K562 (cell line): ENCODE results near the gene BRD7. TPM values are rescaled to one million over a fixed set of nuclear protein-coding genes. Genes with fewer than 3 reads are reported as not detected.

ENCODE experiments used
- CBX1 ChIP-seq: sonication (generic); IDR thresholded peaks from 2 replicates; pipeline ENCODE4 v1.6.1; 2016; ENCODE audit warnings: antibody characterized with exemption, low read depth, mild to moderate bottlenecking
- DIDO1 ChIP-seq: fragments of 450-650 bp; IDR thresholded peaks from 2 replicates; pipeline ENCODE4 v1.6.1; 2016; ENCODE audit warnings: low read depth, missing biosample characterization, missing genetic modification characterization
- EHMT2 ChIP-seq: fragments of 450-650 bp; IDR thresholded peaks from 2 replicates; pipeline ENCODE4 v1.6.1; 2018; ENCODE audit warnings: antibody characterized with exemption
- FOXJ2 ChIP-seq: fragments of 200-800 bp; sonication (Bioruptor generic); IDR thresholded peaks from 2 replicates; pipeline ENCODE4 v1.6.1; 2016; ENCODE audit warnings: missing genetic modification characterization, missing compliant biosample characterization
- FOXP1 ChIP-seq: sonication (generic); formaldehyde crosslinking; IDR thresholded peaks from 2 replicates; pipeline ENCODE4 v1.8.0; 2022; ENCODE audit warnings: mild to moderate bottlenecking, missing genetic modification reagents
- HBP1 ChIP-seq: fragments of 450-650 bp; formaldehyde crosslinking; IDR thresholded peaks from 2 replicates; pipeline ENCODE4 v1.4.0; 2022; ENCODE audit warnings: missing genetic modification characterization
- HES1 ChIP-seq: fragments of 450-650 bp; IDR thresholded peaks from 2 replicates; pipeline ENCODE4 v1.6.1; 2016; ENCODE audit warnings: low read depth, mild to moderate bottlenecking, moderate library complexity
- HLTF ChIP-seq: fragments of 450-650 bp; IDR thresholded peaks from 2 replicates; pipeline ENCODE4 v1.6.1; 2016
- MLLT1 ChIP-seq, 2 experiments: fragments of 450-650 bp; IDR thresholded peaks; 2 replicates each; pipeline ENCODE4 v1.6.1; 2016
- MTA2 ChIP-seq: fragments of 450-650 bp; IDR thresholded peaks from 2 replicates; pipeline ENCODE4 v1.6.1; 2016; ENCODE audit warnings: low read depth
- MXD1 ChIP-seq: fragments of 250-450 bp; sonication (Bioruptor Pico); IDR thresholded peaks from 2 replicates; pipeline ENCODE4 v1.8.0; 2021; ENCODE audit warnings: borderline replicate concordance, mild to moderate bottlenecking, moderate library complexity; ENCODE audit not compliant: poor library complexity, severe bottlenecking
- PML ChIP-seq: IDR thresholded peaks from 2 replicates; pipeline ENCODE4 v1.6.1; 2012; ENCODE audit warnings: low read length, inconsistent platforms
- POLR3A ChIP-seq: IDR thresholded peaks from 2 replicates; pipeline ENCODE4 v1.6.1; 2011; ENCODE audit warnings: borderline replicate concordance, mild to moderate bottlenecking, moderate library complexity; ENCODE audit not compliant: insufficient read length, insufficient read depth; ENCODE audit errors: extremely low read depth
- PRDM10 ChIP-seq: fragments of 450-650 bp; IDR thresholded peaks from 2 replicates; pipeline ENCODE4 v1.6.1; 2018; ENCODE audit not compliant: partially characterized antibody
- SOX6 ChIP-seq: fragments of 450-650 bp; IDR thresholded peaks from 2 replicates; pipeline ENCODE4 v1.6.1; 2014; ENCODE audit warnings: mild to moderate bottlenecking
- YBX1 ChIP-seq: fragments of 450-650 bp; IDR thresholded peaks from 2 replicates; pipeline ENCODE4 v1.7.1; 2016; ENCODE audit warnings: mild to moderate bottlenecking
- ZNF212 ChIP-seq: fragments of 450-650 bp; formaldehyde crosslinking; IDR thresholded peaks from 2 replicates; pipeline ENCODE4 v1.4.0; 2020; ENCODE audit warnings: mild to moderate bottlenecking
- ZNF707 ChIP-seq: fragments of 250-450 bp; sonication (Bioruptor Pico); conservative IDR thresholded peaks from 2 replicates; pipeline ENCODE4 v1.8.0; 2022; ENCODE audit warnings: inconsistent platforms, mild to moderate bottlenecking, moderate library complexity
- ZNF740 ChIP-seq, 3 experiments: fragments of 200-800 bp in 1 of 3; sonication (Bioruptor generic) in 1 of 3; sonication (generic) in 1 of 3; formaldehyde crosslinking in 1 of 3; IDR thresholded peaks; 2 replicates each; pipeline versions ENCODE4 v1.6.1 to v1.8.0; 2016 to 2022; ENCODE audit warnings: mild to moderate bottlenecking in 2 of 3, missing compliant biosample characterization in 2 of 3, missing genetic modification characterization in 2 of 3, missing genetic modification reagents in 1 of 3
- polyA plus RNA-seq, 8 experiments: library from polyadenylated mRNA; depleted of rRNA in 4 of 8; stranded (reverse) in 5 of 8; unstranded in 3 of 8; fragments of >200 nt; fragmentation: Nextera tagmentation in 2 of 8; fragmentation: Illumina TruSeq in 1 of 8; extraction: Ambion mirVana in 2 of 8; extraction: Trizol in 1 of 8; gene quantifications; 2 replicates each; pipeline versions ENCODE4 v1.2.1 to v1.2.3, GENCODE V29; 2011 to 2014; ENCODE audit warnings: inconsistent platforms in 1 of 8, missing spikeins in 1 of 8
- total RNA-seq, 7 experiments: library from RNA; depleted of rRNA in 6 of 7; stranded (reverse); fragments of >200 nt in 6 of 7; fragmentation: Illumina TruSeq in 2 of 7; extraction: Trizol in 2 of 7; gene quantifications; 2 replicates each; pipeline versions ENCODE4 v1.2.1 to v1.2.3, GENCODE V29; 2011 to 2021; ENCODE audit warnings: low replicate concordance in 1 of 7

Gene BRD7
- total and polyA plus RNA-seq, 9 of the 15 experiments (the other 6 are each of a cell fraction or from before 2014, with no cell fraction given) = 20.6 to 101 (median 68.7) TPM

- TF ChIP-seq ZNF740 (CRISPR knock-in tag; IDR thresholded peaks at IDR 0.05) (no peak), ZNF740 (tag; IDR thresholded peaks at IDR 0.05) (no peak), ZNF707 (CRISPR knock-in tag) (no peak), PML (no peak), FOXJ2 (tag) (no peak), DIDO1 (tag) (no peak), FOXP1 (CRISPR knock-in tag) (no peak), POLR3A (no peak), MXD1 (CRISPR knock-in tag) (no peak), HES1 (no peak), MLLT1 (IDR thresholded peaks at IDR 0.05) (no peak), HBP1 (CRISPR knock-in tag) (no peak), SOX6 (peak; percentile 33; the same call in 1 of the 2 replicates), HLTF (no peak), EHMT2 (no peak), CBX1 (peak; percentile 93), PRDM10 (peak; percentile 72), ZNF212 (no peak), MTA2 (no peak), YBX1 (no peak)
These were observed 102.3 kb downstream of the BRD7 start, which contains the start of gene ADCY7 (continued) for GRCh38 chr16:50266337-50267091.
